GM23338 (cell line): Measurements from ENCODE around the gene HOTAIR. TPM values are rescaled to one million over a fixed set of nuclear protein-coding genes. Genes with fewer than 3 reads are reported as not detected.

ENCODE experiments used
- ATAC-seq: fragments of 200-7000 bp; cut with Tn5 transposase; 3 replicates; pipeline ENCODE4 v1.9.1; 2020
- DNase-seq: peaks from one replicate; pipeline ENCODE4 v3.0.0-alpha.2; 2015; ENCODE audit warnings: low spot score
- H2AFZ ChIP-seq: fragments of 200-600 bp; sonication (generic); 2 replicates; pipeline ENCODE4 v1.8.0; 2016; ENCODE audit warnings: antibody characterized with exemption, mild to moderate bottlenecking, moderate library complexity
- H3F3A ChIP-seq: fragments of 200-600 bp; sonication (generic); replicated peaks from 2 replicates; pipeline ENCODE4 v1.8.0; 2017; ENCODE audit warnings: antibody characterized with exemption, mixed run types, low read depth
- H3K27ac ChIP-seq: fragments of 200-600 bp; sonication (generic); 2 replicates; pipeline ENCODE4 v1.6.1; 2016; ENCODE audit warnings: low read depth
- H3K27me3 ChIP-seq: fragments of 200-600 bp; sonication (generic); 2 replicates; pipeline ENCODE4 v1.8.0; 2016; ENCODE audit warnings: mild to moderate bottlenecking, mixed run types, moderate library complexity; ENCODE audit not compliant: insufficient read depth
- H3K36me3 ChIP-seq: fragments of 200-600 bp; sonication (generic); 2 replicates; pipeline ENCODE4 v1.8.0; 2016; ENCODE audit warnings: mild to moderate bottlenecking; ENCODE audit not compliant: insufficient read depth
- H3K4me1 ChIP-seq: fragments of 200-600 bp; sonication (generic); 2 replicates; pipeline ENCODE4 v1.8.0; 2016; ENCODE audit warnings: mild to moderate bottlenecking, moderate library complexity; ENCODE audit not compliant: insufficient read depth
- H3K4me2 ChIP-seq: fragments of 200-600 bp; sonication (generic); 2 replicates; pipeline ENCODE4 v1.7.1; 2017; ENCODE audit warnings: mixed run types
- H3K4me3 ChIP-seq: fragments of 200-600 bp; sonication (generic); 2 replicates; pipeline ENCODE4 v1.6.1; 2016; ENCODE audit warnings: mixed run types
- H3K79me2 ChIP-seq: fragments of 200-600 bp; sonication (generic); replicated peaks from 2 replicates; pipeline ENCODE4 v1.8.0; 2017; ENCODE audit warnings: mild to moderate bottlenecking; ENCODE audit not compliant: insufficient read depth
- H3K9me2 ChIP-seq: fragments of 200-600 bp; sonication (generic); 2 replicates; pipeline ENCODE4 v1.8.0; 2017; ENCODE audit not compliant: insufficient read depth
- H4K20me1 ChIP-seq: fragments of 200-600 bp; sonication (generic); replicated peaks from 2 replicates; pipeline ENCODE4 v1.8.0; 2017; ENCODE audit warnings: mild to moderate bottlenecking; ENCODE audit not compliant: insufficient read depth
- H3K27ac Mint-ChIP-seq: 2 replicates; pipeline ENCODE4 v1.8.0; 2020; ENCODE audit warnings: inconsistent platforms, mild to moderate bottlenecking, moderate library complexity, mixed read lengths
- H3K27me3 Mint-ChIP-seq: 3 replicates; pipeline ENCODE4 v1.8.0; 2022; ENCODE audit warnings: low read depth, mild to moderate bottlenecking, moderate library complexity, mixed read lengths, inconsistent platforms; ENCODE audit not compliant: insufficient read depth, poor library complexity
- H3K36me3 Mint-ChIP-seq: 3 replicates; pipeline ENCODE4 v1.8.0; 2021; ENCODE audit warnings: low read depth, mild to moderate bottlenecking, inconsistent platforms, moderate library complexity, mixed read lengths
- H3K4me1 Mint-ChIP-seq: 3 replicates; pipeline ENCODE4 v1.8.0; 2020; ENCODE audit warnings: mild to moderate bottlenecking, inconsistent platforms, mixed read lengths
- H3K4me3 Mint-ChIP-seq: 3 replicates; pipeline ENCODE4 v1.8.0; 2021; ENCODE audit warnings: moderate library complexity, mild to moderate bottlenecking, inconsistent platforms, mixed read lengths
- H3K9me3 Mint-ChIP-seq: 3 replicates; pipeline ENCODE4 v1.8.0; 2020; ENCODE audit warnings: moderate library complexity, mild to moderate bottlenecking, inconsistent platforms, mixed read lengths
- EZH2 ChIP-seq: fragments of 200-600 bp; sonication (generic); IDR thresholded peaks from one replicate; pipeline ENCODE4 v1.8.0; 2017; ENCODE audit warnings: antibody characterized with exemption, mild to moderate bottlenecking, low read depth; ENCODE audit not compliant: unreplicated experiment
- EZH2phosphoT487 ChIP-seq: fragments of 200-600 bp; sonication (generic); IDR thresholded peaks from one replicate; pipeline ENCODE4 v1.8.1; 2018; ENCODE audit warnings: antibody characterized with exemption; ENCODE audit not compliant: unreplicated experiment
- POLR2AphosphoS5 ChIP-seq: IDR thresholded peaks from 2 replicates; pipeline ENCODE4 v1.6.1; 2016; ENCODE audit warnings: antibody characterized with exemption, low read depth
- STAT1 ChIP-seq: IDR thresholded peaks from one replicate; pipeline ENCODE4 v1.6.1; 2016; ENCODE audit warnings: antibody characterized with exemption; ENCODE audit not compliant: unreplicated experiment
- ZNF331 ChIP-seq: fragments of 250-450 bp; sonication (Bioruptor Pico); IDR thresholded peaks from 2 replicates; pipeline ENCODE4 v1.5.0; 2020; ENCODE audit warnings: low read depth, mild to moderate bottlenecking, moderate library complexity
- ZNF462 ChIP-seq: fragments of 250-450 bp; sonication (Bioruptor Pico); IDR thresholded peaks from 2 replicates; pipeline ENCODE4 v1.5.0; 2020; ENCODE audit warnings: mild to moderate bottlenecking, moderate library complexity
- polyA plus RNA-seq: library from polyadenylated mRNA; unstranded; fragments of >200 nt; fragmentation: Nextera tagmentation; extraction: Ambion mirVana; gene quantifications from 2 replicates; pipeline ENCODE4 v1.2.1, GENCODE V29; 2016
- total RNA-seq: library from RNA; depleted of rRNA; stranded (reverse); fragments of >200 nt; shearing (Covaris generic); gene quantifications from 2 replicates; pipeline ENCODE4 v1.2.3, GENCODE V29; 2014

HOTAIR gene
- total and polyA plus RNA-seq, 2 experiments from 2014 or later = not detected

GRCh38 chr12:54017878-54018467 lies 43.2 kb upstream of the HOTAIR start:
- peak overlapping the region; percentile 63 for H3K4me3 ChIP-seq
- H3K27ac ChIP-seq = no peak overlapping the region
- peak overlapping the region; percentile 89 for H3K4me2 ChIP-seq
- H3K4me1 ChIP-seq = peaks cover 42% of the 10 kb centered on the region
- Mint-ChIP-seq H3K4me3 (peak overlapping the region; percentile 62), H3K4me1 (peaks cover 30% of the 10 kb centered on the region), H3K27ac (no peak overlapping the region), H3K27me3 (peaks cover 98% of the 10 kb centered on the region), H3K36me3 (no peaks in the 10 kb centered on the region; the same call in 2 of the 3 replicates), H3K9me3 (peaks cover under 1% of the 10 kb centered on the region; the same call in 2 of the 3 replicates)
- peaks cover 38% of the 10 kb centered on the region for H3F3A ChIP-seq
- H3K27me3 ChIP-seq = peaks cover 100% of the 10 kb centered on the region
- H2AFZ ChIP-seq = peak overlapping the region; percentile 80
- DNase-seq (peak; percentile 86), ATAC-seq (peak; percentile 56)
- no peak for TF ChIP-seq STAT1
- TF ChIP-seq EZH2 = peak; percentile 68
- no peak for TF ChIP-seq POLR2AphosphoS5
- TF ChIP-seq EZH2phosphoT487 = peak; percentile 43
- no peak for TF ChIP-seq ZNF462
- TF ChIP-seq ZNF331 (CRISPR knock-in tag) = no peak
- no peaks in the 10 kb centered on the region for H3K9me2 ChIP-seq
- H3K36me3 ChIP-seq = no peaks in the 10 kb centered on the region; the same call in 1 of the 2 replicates
- H3K79me2 ChIP-seq = no peaks in the 10 kb centered on the region
- H4K20me1 ChIP-seq = peaks cover 39% of the 10 kb centered on the region
